ENCODE data around the gene CFAP221.
A peak's percentile ranks its signal among the peaks of the same experiment; 100 is the strongest.

CFAP221 gene

GRCh38 chr2:119672161-119672862, 128.1 kb downstream of the CFAP221 start:
- H2AFZ ChIP-seq (ENCODE audit: low read depth, low read length): no peak overlapping the region
- no peak overlapping the region for H3K4me3 ChIP-seq (ENCODE audit: low read length)
- H3K27me3 ChIP-seq (ENCODE audit: insufficient read depth, low read length): no peaks in the 10 kb centered on the region
- no peaks in the 10 kb centered on the region for H3K9me3 ChIP-seq (ENCODE audit: low read length)
- H3K4me1 ChIP-seq (ENCODE audit: insufficient read depth, low read length): peaks cover 7% of the 10 kb centered on the region
- no peaks in the 10 kb centered on the region for H3K36me3 ChIP-seq (ENCODE audit: insufficient read depth, low read length)

DNA sequence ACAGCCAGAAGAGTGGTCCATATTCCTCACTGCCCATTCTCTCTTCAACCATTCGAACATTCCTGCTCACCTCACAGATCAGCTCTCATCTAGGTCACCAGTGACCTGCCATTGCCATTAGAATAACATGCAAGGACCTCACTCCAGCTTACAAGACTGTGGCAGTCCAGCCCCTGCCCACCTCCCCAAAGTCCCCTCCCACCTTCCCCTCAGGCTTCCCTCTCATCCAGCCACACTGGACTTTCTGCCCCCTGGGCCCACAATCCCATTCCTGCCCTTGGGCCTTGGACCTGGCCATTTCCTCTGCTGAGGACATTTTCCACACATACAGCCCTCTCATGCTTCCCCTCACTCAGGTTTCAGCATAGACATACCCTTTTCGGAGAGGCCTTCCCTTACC, 129.5 kb downstream of the CFAP221 start:
- Histone ChIP-seq H2AFZ (ENCODE audit: low read depth, low read length) (no peak overlapping the region), H3K27me3 (ENCODE audit: insufficient read depth, low read length) (no peaks in the 10 kb centered on the region), H3K9me3 (ENCODE audit: low read length) (no peaks in the 10 kb centered on the region), H3K36me3 (ENCODE audit: insufficient read depth, low read length) (no peaks in the 10 kb centered on the region), H3K4me1 (ENCODE audit: insufficient read depth, low read length) (peaks cover 7% of the 10 kb centered on the region), H3K4me3 (ENCODE audit: low read length) (no peak overlapping the region)

GRCh38 chr2:119674711-119675500, 130.7 kb downstream of the CFAP221 start:
- Histone ChIP-seq H3K4me3 (ENCODE audit: low read length) (no peak overlapping the region), H3K4me1 (ENCODE audit: insufficient read depth, low read length) (peaks cover 6% of the 10 kb centered on the region), H3K27me3 (ENCODE audit: insufficient read depth, low read length) (no peaks in the 10 kb centered on the region), H3K36me3 (ENCODE audit: insufficient read depth, low read length) (no peaks in the 10 kb centered on the region), H2AFZ (ENCODE audit: low read depth, low read length) (no peak overlapping the region), H3K9me3 (ENCODE audit: low read length) (no peaks in the 10 kb centered on the region)

DNA sequence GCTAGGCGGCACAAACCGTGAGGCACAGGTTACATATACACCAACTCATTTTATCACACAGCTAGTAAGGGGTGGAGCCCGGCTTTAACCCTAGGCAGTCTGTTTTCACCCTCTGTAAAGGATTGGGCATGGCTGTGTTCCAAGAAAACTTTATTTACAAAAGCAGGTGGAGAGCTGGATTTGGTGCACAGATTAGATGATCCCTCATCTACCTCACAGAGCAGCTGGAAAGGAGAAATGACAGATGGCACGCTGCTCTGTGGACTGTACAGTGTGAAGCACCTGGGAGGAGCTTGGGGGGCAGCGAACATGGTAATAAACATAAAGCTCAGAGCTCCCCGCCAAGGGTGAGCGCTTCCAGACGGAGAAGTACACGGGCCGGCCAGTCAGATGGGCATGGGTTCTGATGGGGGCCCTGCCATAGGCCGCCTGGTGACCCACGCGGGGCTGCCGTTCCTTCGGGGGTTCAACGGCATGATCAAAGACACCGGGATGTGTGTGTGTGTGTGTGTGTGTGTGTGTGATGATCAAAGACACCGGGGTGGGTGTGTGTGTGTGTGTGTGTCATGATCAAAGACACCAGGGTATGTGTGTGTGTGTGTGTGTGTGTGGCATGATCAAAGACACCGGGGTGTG, 133.9 kb downstream of the CFAP221 start:
- Histone ChIP-seq H3K36me3 (ENCODE audit: insufficient read depth, low read length) (peaks cover 13% of the 10 kb centered on the region), H3K9me3 (ENCODE audit: low read length) (no peaks in the 10 kb centered on the region), H3K4me1 (ENCODE audit: insufficient read depth, low read length) (peaks cover 6% of the 10 kb centered on the region), H3K4me3 (ENCODE audit: low read length) (no peak overlapping the region), H3K27me3 (ENCODE audit: insufficient read depth, low read length) (no peaks in the 10 kb centered on the region), H2AFZ (ENCODE audit: low read depth, low read length) (peak overlapping the region; percentile 88)

- Histone ChIP-seq H3K9me3 (ENCODE audit: low read length) (no peaks in the 10 kb centered on the region), H3K4me1 (ENCODE audit: insufficient read depth, low read length) (peaks cover 8% of the 10 kb centered on the region), H3K36me3 (ENCODE audit: insufficient read depth, low read length) (peaks cover 13% of the 10 kb centered on the region), H3K27me3 (ENCODE audit: insufficient read depth, low read length) (no peaks in the 10 kb centered on the region), H2AFZ (ENCODE audit: low read depth, low read length) (peak overlapping the region; percentile 88), H3K4me3 (ENCODE audit: low read length) (peak overlapping the region; percentile 84)
Observed at GRCh38 chr2:119679526-119679837, 135.2 kb downstream of the CFAP221 start.

- Histone ChIP-seq H3K36me3 (ENCODE audit: insufficient read depth, low read length) (peaks cover 13% of the 10 kb centered on the region), H3K9me3 (ENCODE audit: low read length) (no peaks in the 10 kb centered on the region), H3K4me3 (ENCODE audit: low read length) (peak overlapping the region; percentile 84), H3K27me3 (ENCODE audit: insufficient read depth, low read length) (no peaks in the 10 kb centered on the region), H2AFZ (ENCODE audit: low read depth, low read length) (peak overlapping the region; percentile 88), H3K4me1 (ENCODE audit: insufficient read depth, low read length) (peaks cover 8% of the 10 kb centered on the region)
Observed at GRCh38 chr2:119679846-119680245, 135.6 kb downstream of the CFAP221 start.

DNA sequence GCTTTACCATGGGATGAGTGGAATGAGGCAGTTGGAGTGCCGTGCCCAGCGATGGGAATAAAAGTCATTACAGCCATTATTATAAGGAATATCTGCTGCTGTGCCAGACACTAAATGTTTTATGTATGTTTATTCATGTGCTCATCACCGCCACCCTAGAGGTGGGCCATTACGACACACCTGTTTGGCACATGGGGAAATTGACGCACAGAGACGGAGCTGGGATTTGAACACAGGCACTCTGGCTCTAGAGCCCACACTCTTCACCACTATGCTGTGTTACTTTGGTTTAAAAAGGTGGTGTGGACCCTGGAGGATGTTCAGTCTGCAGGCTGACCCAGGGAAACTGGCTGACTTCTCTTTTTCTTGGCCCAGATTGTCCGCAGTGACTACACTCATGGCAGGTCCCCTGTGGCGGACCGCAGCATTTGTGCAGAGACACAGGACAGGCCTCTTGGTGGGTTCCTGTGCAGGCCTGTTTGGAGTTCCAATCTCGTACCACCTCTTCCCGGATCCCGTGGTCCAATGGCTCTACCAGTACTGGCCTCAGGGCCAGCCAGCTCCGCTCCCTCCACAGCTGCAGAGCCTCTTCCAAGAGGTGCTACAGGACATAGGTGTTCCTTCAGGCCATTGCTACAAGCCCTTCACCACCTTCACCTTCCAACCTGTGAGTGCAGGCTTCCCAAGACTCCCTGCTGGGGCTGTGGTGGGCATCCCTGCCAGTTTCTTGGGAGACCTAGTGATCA, 136.4 kb downstream of the CFAP221 start:
- Histone ChIP-seq H3K27me3 (ENCODE audit: insufficient read depth, low read length) (no peaks in the 10 kb centered on the region), H3K36me3 (ENCODE audit: insufficient read depth, low read length) (peaks cover 13% of the 10 kb centered on the region), H2AFZ (ENCODE audit: low read depth, low read length) (no peak overlapping the region), H3K4me1 (ENCODE audit: insufficient read depth, low read length) (peaks cover 8% of the 10 kb centered on the region), H3K4me3 (ENCODE audit: low read length) (no peak overlapping the region), H3K9me3 (ENCODE audit: low read length) (no peaks in the 10 kb centered on the region)

GRCh38 chr2:119681203-119681867, 137.1 kb downstream of the CFAP221 start:
- peaks cover 8% of the 10 kb centered on the region for H3K4me1 ChIP-seq (ENCODE audit: insufficient read depth, low read length)
- no peaks in the 10 kb centered on the region for H3K27me3 ChIP-seq (ENCODE audit: insufficient read depth, low read length)
- peaks cover 14% of the 10 kb centered on the region for H3K36me3 ChIP-seq (ENCODE audit: insufficient read depth, low read length)

DNA sequence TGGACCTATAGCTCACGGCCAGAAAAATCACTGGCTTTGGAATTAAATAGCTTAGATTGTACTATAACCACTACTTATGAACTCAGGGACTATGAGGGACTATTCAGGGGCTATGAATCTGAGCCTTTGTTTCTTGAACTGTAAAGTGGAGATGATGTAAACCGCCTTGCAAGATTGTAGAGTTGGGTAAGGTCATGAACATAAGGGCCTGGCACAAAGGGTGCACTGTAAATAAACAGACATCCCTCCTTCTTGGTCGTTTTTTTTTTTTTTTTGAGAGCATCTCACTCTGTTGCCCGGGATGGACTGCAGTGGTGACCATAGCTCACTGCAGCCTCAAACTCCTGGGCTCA, 137.6 kb downstream of the CFAP221 start:
- no peaks in the 10 kb centered on the region for H3K27me3 ChIP-seq (ENCODE audit: insufficient read depth, low read length)
- H2AFZ ChIP-seq (ENCODE audit: low read depth, low read length): no peak overlapping the region
- no peaks in the 10 kb centered on the region for H3K9me3 ChIP-seq (ENCODE audit: low read length)
- H3K4me1 ChIP-seq (ENCODE audit: insufficient read depth, low read length): peaks cover 8% of the 10 kb centered on the region
- H3K36me3 ChIP-seq (ENCODE audit: insufficient read depth, low read length): peaks cover 18% of the 10 kb centered on the region
- no peak overlapping the region for H3K4me3 ChIP-seq (ENCODE audit: low read length)

More at GRCh38 chr2:119681203-119681867, 137.1 kb downstream of the CFAP221 start:
- no peaks in the 10 kb centered on the region for H3K9me3 ChIP-seq (ENCODE audit: low read length)
- H3K4me3 ChIP-seq (ENCODE audit: low read length): no peak overlapping the region
- no peak overlapping the region for H2AFZ ChIP-seq (ENCODE audit: low read depth, low read length)

DNA sequence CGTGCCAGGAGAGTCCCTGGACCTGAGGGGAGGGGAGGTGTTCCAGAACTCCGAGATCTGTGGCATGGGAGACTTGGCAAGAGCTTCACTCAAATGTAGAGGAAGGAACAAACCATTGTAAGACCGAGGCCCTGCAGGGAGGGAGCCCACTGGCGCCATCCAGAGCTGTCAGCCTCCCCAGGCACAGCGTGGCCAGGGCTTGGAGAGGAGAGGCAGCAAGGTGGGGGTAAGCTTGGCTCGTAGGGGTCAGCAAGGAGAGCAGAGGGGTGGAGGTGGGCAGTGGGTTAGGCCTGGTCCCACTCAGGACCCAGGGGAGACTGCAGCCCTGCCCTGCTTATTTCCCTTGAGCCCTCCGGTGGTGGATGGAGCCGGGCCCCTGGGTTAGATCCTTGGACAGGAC, 138.3 kb downstream of the CFAP221 start:
- no peak overlapping the region for H3K4me3 ChIP-seq (ENCODE audit: low read length)
- no peak overlapping the region for H2AFZ ChIP-seq (ENCODE audit: low read depth, low read length)
- H3K9me3 ChIP-seq (ENCODE audit: low read length): peaks cover 5% of the 10 kb centered on the region
- H3K27me3 ChIP-seq (ENCODE audit: insufficient read depth, low read length): no peaks in the 10 kb centered on the region
- peaks cover 8% of the 10 kb centered on the region for H3K4me1 ChIP-seq (ENCODE audit: insufficient read depth, low read length)
- H3K36me3 ChIP-seq (ENCODE audit: insufficient read depth, low read length): peaks cover 23% of the 10 kb centered on the region

GRCh38 chr2:119683074-119683712, 138.9 kb downstream of the CFAP221 start:
- no peak overlapping the region for H2AFZ ChIP-seq (ENCODE audit: low read depth, low read length)
- H3K4me3 ChIP-seq (ENCODE audit: low read length): no peak overlapping the region
- peaks cover 6% of the 10 kb centered on the region for H3K9me3 ChIP-seq (ENCODE audit: low read length)

GRCh38 chr2:119683713-119684443, 139.6 kb downstream of the CFAP221 start:
- no peak overlapping the region for H2AFZ ChIP-seq (ENCODE audit: low read depth, low read length)

More at GRCh38 chr2:119683074-119683712, 138.9 kb downstream of the CFAP221 start:
- H3K4me1 ChIP-seq (ENCODE audit: insufficient read depth, low read length): peaks cover 8% of the 10 kb centered on the region
- H3K27me3 ChIP-seq (ENCODE audit: insufficient read depth, low read length): no peaks in the 10 kb centered on the region
- peaks cover 25% of the 10 kb centered on the region for H3K36me3 ChIP-seq (ENCODE audit: insufficient read depth, low read length)

More at GRCh38 chr2:119683713-119684443, 139.6 kb downstream of the CFAP221 start:
- Histone ChIP-seq H3K4me1 (ENCODE audit: insufficient read depth, low read length) (peaks cover 8% of the 10 kb centered on the region), H3K4me3 (ENCODE audit: low read length) (no peak overlapping the region), H3K27me3 (ENCODE audit: insufficient read depth, low read length) (no peaks in the 10 kb centered on the region), H3K9me3 (ENCODE audit: low read length) (peaks cover 6% of the 10 kb centered on the region), H3K36me3 (ENCODE audit: insufficient read depth, low read length) (peaks cover 31% of the 10 kb centered on the region)

Measured in neuron (in vitro differentiated cells).